Cardiac fibroblast (primary cell): ENCODE data around the gene DSCAML1.

ENCODE experiments used
- DNase-seq, 2 donors: peaks; one replicate each; pipeline versions ENCODE4 v3.0.0 to v3.0.0-alpha.2; 2010; ENCODE audit warnings: low read depth in 2 of 2
- H3K4me3 ChIP-seq, 2 donors: replicated peaks in 1 of 2; 1 replicate in 1 of 2; 2 replicates in 1 of 2; pipeline ENCODE4 v1.5.1; 2011; ENCODE audit warnings: low read depth in 2 of 2, low read length in 2 of 2, mild to moderate bottlenecking in 2 of 2, moderate library complexity in 1 of 2
- CTCF ChIP-seq: IDR thresholded peaks from one replicate; pipeline ENCODE4 v1.5.1; 2011; ENCODE audit warnings: low read depth, mild to moderate bottlenecking, low read length, inconsistent platforms

The DSCAML1 gene

DNA sequence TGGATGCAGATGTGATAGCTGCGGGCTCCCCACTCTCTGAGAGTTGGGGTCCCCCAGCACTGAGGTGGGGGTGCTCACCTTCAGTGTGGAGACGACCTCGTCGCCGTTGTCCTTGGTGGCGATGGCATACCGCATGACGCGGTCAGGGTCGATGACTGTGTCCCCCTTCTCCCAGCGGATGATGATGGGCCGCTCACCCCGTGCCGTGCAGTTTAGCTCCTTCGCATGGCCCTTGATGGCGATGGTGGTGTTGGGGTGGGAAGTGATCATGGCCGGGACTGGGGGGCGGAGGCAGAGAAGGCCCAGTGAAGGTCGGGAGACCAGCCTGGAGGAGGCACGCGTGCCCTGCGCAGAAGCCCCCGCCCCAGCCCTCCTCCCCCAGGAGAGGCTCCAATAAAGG, 315.1 kb downstream of the DSCAML1 start:
- no peak overlapping the region for H3K4me3 ChIP-seq
- DNase-seq: no peak
- no peak for TF ChIP-seq CTCF

- H3K4me3 ChIP-seq: no peak overlapping the region
- no peak for TF ChIP-seq CTCF
Observed at GRCh38 chr11:117481036-117481435, 316.0 kb downstream of the DSCAML1 start.

GRCh38 chr11:117480221-117480620, 316.8 kb downstream of the DSCAML1 start:
- H3K4me3 ChIP-seq: no peak overlapping the region
- DNase-seq: no peak
- no peak for TF ChIP-seq CTCF

More at GRCh38 chr11:117481036-117481435, 316.0 kb downstream of the DSCAML1 start:
- no peak for DNase-seq

DNA sequence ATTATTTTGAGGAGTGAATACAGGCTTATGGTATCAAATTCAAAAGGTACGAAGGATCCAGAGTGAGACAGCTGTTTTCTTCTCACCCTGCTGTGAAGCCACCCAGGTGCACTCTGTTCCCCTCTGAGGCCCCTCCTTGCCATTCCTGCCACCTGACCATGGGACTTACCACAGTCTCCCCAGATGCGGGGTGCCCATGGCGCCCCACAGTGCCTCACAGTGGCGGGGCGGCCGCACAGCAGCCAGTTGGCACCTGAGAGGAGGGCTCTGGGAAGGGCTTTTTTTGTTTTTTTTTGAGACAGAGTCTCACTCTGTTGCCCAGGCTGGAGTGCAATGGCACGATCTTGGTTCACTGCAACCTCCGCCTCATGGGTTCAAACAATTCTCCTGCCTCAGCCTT, 317.6 kb downstream of the DSCAML1 start:
- DNase-seq: no peak
- H3K4me3 ChIP-seq: no peak overlapping the region
- TF ChIP-seq CTCF: no peak

GRCh38 chr11:117478926-117479325, 318.1 kb downstream of the DSCAML1 start:
- TF ChIP-seq CTCF: no peak
- no peak for DNase-seq
- no peak overlapping the region for H3K4me3 ChIP-seq

GRCh38 chr11:117478126-117478860, 318.7 kb downstream of the DSCAML1 start:
- no peak for TF ChIP-seq CTCF
- no peak overlapping the region for H3K4me3 ChIP-seq
- DNase-seq: no peak

GRCh38 chr11:117477721-117478120, 319.3 kb downstream of the DSCAML1 start:
- no peak for TF ChIP-seq CTCF
- DNase-seq: no peak
- no peak overlapping the region for H3K4me3 ChIP-seq
